Transverse colon (tissue), 4 donors: ENCODE results near the gene UQCC5.

ENCODE experiments used
- CTCF ChIP-seq, 5 experiments: fragments of 200-600 bp in 3 of 5; fragments of 450-650 bp in 2 of 5; sonication (generic) in 3 of 5; IDR thresholded peaks; 1 replicate in 2 of 5; 2 replicates in 3 of 5; pipeline ENCODE4 v1.5.1; 2016 to 2017; ENCODE audit warnings: antibody characterized with exemption in 5 of 5, inconsistent platforms in 3 of 5, mild to moderate bottlenecking in 2 of 5, moderate library complexity in 1 of 5
- POLR2A ChIP-seq: fragments of 450-650 bp; IDR thresholded peaks from one replicate; pipeline ENCODE4 v1.6.1; 2016; ENCODE audit warnings: antibody characterized with exemption, mild to moderate bottlenecking, moderate library complexity
- POLR2AphosphoS5 ChIP-seq, 3 donors: sonication (generic); formaldehyde crosslinking; IDR thresholded peaks; one replicate each; pipeline ENCODE4 v1.6.1; 2016; ENCODE audit warnings: antibody characterized with exemption in 3 of 3

GRCh38 chr3:52568069-52568468 is 31.7 kb downstream of the UQCC5 start:
- TF ChIP-seq POLR2AphosphoS5 (IDR thresholded peaks at IDR 0.05) (no peak), CTCF (IDR thresholded peaks at IDR 0.05) (no peak), POLR2A (no peak)
